Measurements from ENCODE around the gene PEAK1.

PEAK1 gene

GRCh38 chr15:77326366-77326765, 93.5 kb downstream of the PEAK1 start:
- Histone ChIP-seq H3K9ac (ENCODE audit: low read length) (no peak overlapping the region), H2AFZ (ENCODE audit: low read depth, low read length, severe bottlenecking) (no peak overlapping the region), H3K27me3 (ENCODE audit: low read length) (no peaks in the 10 kb centered on the region), H4K20me1 (ENCODE audit: low read depth, low read length) (peaks cover 5% of the 10 kb centered on the region; the same call in 1 of the 2 replicates), H3K4me2 (ENCODE audit: low read depth, low read length, poor library complexity, severe bottlenecking) (no peak overlapping the region), H3K9me3 (ENCODE audit: insufficient read depth, low read length) (no peaks in the 10 kb centered on the region), H3F3A (ENCODE audit: insufficient read depth) (no peaks in the 10 kb centered on the region), H3K27ac (ENCODE audit: low read depth, low read length) (no peak overlapping the region), H3K4me3 (ENCODE audit: insufficient read depth, low read length, poor library complexity, severe bottlenecking) (no peak overlapping the region), H3K79me2 (ENCODE audit: insufficient read depth, low read length) (no peaks in the 10 kb centered on the region), H3K36me3 (ENCODE audit: low read length) (0 out of 2 replicates have a peak, but pooled peaks cover 2% of the 10 kb centered on the region), H3K9me2 (replicated peaks; ENCODE audit: insufficient read depth, low read length) (no peaks in the 10 kb centered on the region)
- TF ChIP-seq CTCF (IDR thresholded peaks at IDR 0.05; ENCODE audit: insufficient read depth, low read length, poor library complexity, severe bottlenecking) (no peak), EZH2phosphoT487 (conservative IDR thresholded peaks at IDR 0.05; ENCODE audit: low read length) (no peak)

DNA sequence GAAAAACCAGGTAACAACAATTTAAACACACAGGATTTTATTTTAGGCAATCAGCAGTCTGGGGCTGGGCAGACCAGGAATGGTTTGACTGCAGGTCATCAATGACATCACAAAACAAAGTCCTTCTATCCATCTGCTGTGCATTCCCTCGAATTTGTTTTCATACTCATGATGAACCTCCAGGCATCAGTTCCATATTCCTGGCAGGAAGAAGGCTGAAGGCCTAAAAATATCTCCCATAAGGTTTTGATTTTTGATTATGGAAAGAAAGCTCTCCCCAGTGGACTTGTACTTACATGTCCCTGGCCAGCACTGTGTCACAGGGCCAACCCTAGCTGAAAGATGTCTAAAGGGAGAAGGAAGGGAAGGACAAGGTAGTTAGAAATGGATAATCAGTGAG, 107.4 kb downstream of the PEAK1 start:
- H3K27me3 ChIP-seq (ENCODE audit: low read length) = no peaks in the 10 kb centered on the region
- H3K9ac ChIP-seq (ENCODE audit: low read length) = no peak overlapping the region
- no peaks in the 10 kb centered on the region for H4K20me1 ChIP-seq (ENCODE audit: low read depth, low read length)
- H3K36me3 ChIP-seq (ENCODE audit: low read length) = no peaks in the 10 kb centered on the region
- H3K9me3 ChIP-seq (ENCODE audit: insufficient read depth, low read length) = no peaks in the 10 kb centered on the region
- no peak overlapping the region for H2AFZ ChIP-seq (ENCODE audit: low read depth, low read length, severe bottlenecking)
- TF ChIP-seq EZH2phosphoT487 (conservative IDR thresholded peaks at IDR 0.05; ENCODE audit: low read length) = no peak
- TF ChIP-seq CTCF (IDR thresholded peaks at IDR 0.05; ENCODE audit: insufficient read depth, low read length, poor library complexity, severe bottlenecking) = no peak
- no peaks in the 10 kb centered on the region for H3K79me2 ChIP-seq (ENCODE audit: insufficient read depth, low read length)
- no peaks in the 10 kb centered on the region for H3K9me2 ChIP-seq (replicated peaks; ENCODE audit: insufficient read depth, low read length)
- no peaks in the 10 kb centered on the region for H3F3A ChIP-seq (ENCODE audit: insufficient read depth)
- no peak overlapping the region for H3K4me3 ChIP-seq (ENCODE audit: insufficient read depth, low read length, poor library complexity, severe bottlenecking)
- no peak overlapping the region for H3K4me2 ChIP-seq (ENCODE audit: low read depth, low read length, poor library complexity, severe bottlenecking)
- no peak overlapping the region for H3K27ac ChIP-seq (ENCODE audit: low read depth, low read length)

DNA sequence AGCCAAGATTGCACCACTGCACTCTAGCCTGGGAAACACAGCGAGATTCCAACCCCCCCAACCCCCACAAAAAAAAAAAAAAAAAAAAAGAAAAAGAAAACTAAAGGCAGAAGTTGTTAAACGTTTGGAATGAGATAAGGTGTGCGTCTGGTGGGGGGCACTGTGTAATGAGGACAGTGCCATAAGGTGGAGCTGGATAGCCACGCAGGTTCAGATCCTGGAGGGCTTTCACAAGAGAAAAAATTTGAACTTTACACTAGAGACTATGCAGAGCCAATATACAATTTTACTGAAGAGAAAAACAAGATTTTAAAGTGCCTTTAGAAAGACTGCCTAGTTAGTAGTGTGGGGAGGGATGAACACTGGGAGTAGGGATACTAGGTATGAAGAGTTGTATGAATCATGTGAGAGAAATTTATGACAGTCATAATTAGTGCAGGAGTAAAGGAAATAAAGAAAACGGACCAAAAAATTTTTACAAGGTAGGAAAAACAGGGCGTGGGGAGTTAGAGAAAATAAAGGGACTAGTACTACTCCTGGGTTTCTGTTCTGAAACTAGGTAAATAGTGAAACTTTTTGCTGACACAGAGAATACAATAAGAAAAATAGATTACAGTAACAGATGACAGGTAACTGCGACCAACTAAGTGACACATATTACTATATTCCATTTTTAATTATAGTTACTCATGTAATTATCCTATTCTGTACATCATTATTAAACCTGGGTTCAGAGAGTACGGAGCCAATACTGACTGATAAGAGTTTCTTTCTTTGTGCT, 108.1 kb downstream of the PEAK1 start:
- H3K27me3 ChIP-seq (ENCODE audit: low read length) = no peaks in the 10 kb centered on the region
- no peak overlapping the region for H3K4me2 ChIP-seq (ENCODE audit: low read depth, low read length, poor library complexity, severe bottlenecking)
- no peaks in the 10 kb centered on the region for H3K79me2 ChIP-seq (ENCODE audit: insufficient read depth, low read length)
- no peaks in the 10 kb centered on the region for H4K20me1 ChIP-seq (ENCODE audit: low read depth, low read length)
- H3K9me3 ChIP-seq (ENCODE audit: insufficient read depth, low read length) = no peaks in the 10 kb centered on the region
- H3K27ac ChIP-seq (ENCODE audit: low read depth, low read length) = no peak overlapping the region
- H3K9ac ChIP-seq (ENCODE audit: low read length) = no peak overlapping the region
- TF ChIP-seq CTCF (IDR thresholded peaks at IDR 0.05; ENCODE audit: insufficient read depth, low read length, poor library complexity, severe bottlenecking) (no peak), EZH2phosphoT487 (conservative IDR thresholded peaks at IDR 0.05; ENCODE audit: low read length) (no peak)
- H3K36me3 ChIP-seq (ENCODE audit: low read length) = no peaks in the 10 kb centered on the region
- H3K9me2 ChIP-seq (replicated peaks; ENCODE audit: insufficient read depth, low read length) = no peaks in the 10 kb centered on the region
- H3F3A ChIP-seq (ENCODE audit: insufficient read depth) = no peaks in the 10 kb centered on the region
- H3K4me3 ChIP-seq (ENCODE audit: insufficient read depth, low read length, poor library complexity, severe bottlenecking) = no peak overlapping the region
- H2AFZ ChIP-seq (ENCODE audit: low read depth, low read length, severe bottlenecking) = no peak overlapping the region

Data from SU-DHL-6 (cell line).